ENCODE measurements around the gene BEND6.

The BEND6 gene

GRCh38 chr6:56954403-56955170, at the start of gene BEND6:
Gene BEND6, plus strand, starts transcription at chr6:56955107. Its CDS starts 26,704 bp downstream, at chr6:56981811.
- peak within 1 kb of the TSS; percentile 48 for H3K9ac ChIP-seq (ENCODE audit: low read length)
- peak within 1 kb of the TSS; percentile 33 for H3K4me3 ChIP-seq (ENCODE audit: low read length)
- peaks cover 27% of the 10 kb centered on the region for H3K27me3 ChIP-seq (ENCODE audit: control insufficient read depth, insufficient read depth, low read length)
- peaks cover 12% of the 10 kb centered on the region for H3K4me1 ChIP-seq (ENCODE audit: control insufficient read depth, insufficient read depth, low read length)
- no peaks in the 10 kb centered on the region for H3K9me3 ChIP-seq (ENCODE audit: control insufficient read depth, low read length)
- no peaks in the 10 kb centered on the region for H3K36me3 ChIP-seq (ENCODE audit: control insufficient read depth, insufficient read depth, low read length)

GRCh38 chr6:56905378-56905777, 49.5 kb upstream of the BEND6 start:
- H3K4me3 ChIP-seq (ENCODE audit: low read length): no peak overlapping the region
- no peak overlapping the region for H3K9ac ChIP-seq (ENCODE audit: low read length)
- no peaks in the 10 kb centered on the region for H3K36me3 ChIP-seq (ENCODE audit: control insufficient read depth, insufficient read depth, low read length)
- H3K4me1 ChIP-seq (ENCODE audit: control insufficient read depth, insufficient read depth, low read length): no peaks in the 10 kb centered on the region
- H3K9me3 ChIP-seq (ENCODE audit: control insufficient read depth, low read length): no peaks in the 10 kb centered on the region
- no peaks in the 10 kb centered on the region for H3K27me3 ChIP-seq (ENCODE audit: control insufficient read depth, insufficient read depth, low read length)

GRCh38 chr6:56906752-56907151, 48.2 kb upstream of the BEND6 start:
- Histone ChIP-seq H3K9me3 (ENCODE audit: control insufficient read depth, low read length) (no peaks in the 10 kb centered on the region), H3K4me1 (ENCODE audit: control insufficient read depth, insufficient read depth, low read length) (no peaks in the 10 kb centered on the region), H3K36me3 (ENCODE audit: control insufficient read depth, insufficient read depth, low read length) (no peaks in the 10 kb centered on the region), H3K4me3 (ENCODE audit: low read length) (no peak overlapping the region), H3K27me3 (ENCODE audit: control insufficient read depth, insufficient read depth, low read length) (no peaks in the 10 kb centered on the region), H3K9ac (ENCODE audit: low read length) (no peak overlapping the region)

- no peaks in the 10 kb centered on the region for H3K4me1 ChIP-seq (ENCODE audit: control insufficient read depth, insufficient read depth, low read length)
- no peak overlapping the region for H3K9ac ChIP-seq (ENCODE audit: low read length)
- H3K36me3 ChIP-seq (ENCODE audit: control insufficient read depth, insufficient read depth, low read length): no peaks in the 10 kb centered on the region
Measured at GRCh38 chr6:56909115-56909907, 45.6 kb upstream of the BEND6 start.

GRCh38 chr6:56911847-56912246, 43.1 kb upstream of the BEND6 start:
- Histone ChIP-seq H3K9me3 (ENCODE audit: control insufficient read depth, low read length) (no peaks in the 10 kb centered on the region), H3K36me3 (ENCODE audit: control insufficient read depth, insufficient read depth, low read length) (no peaks in the 10 kb centered on the region), H3K27me3 (ENCODE audit: control insufficient read depth, insufficient read depth, low read length) (no peaks in the 10 kb centered on the region), H3K4me1 (ENCODE audit: control insufficient read depth, insufficient read depth, low read length) (no peaks in the 10 kb centered on the region), H3K9ac (ENCODE audit: low read length) (no peak overlapping the region), H3K4me3 (ENCODE audit: low read length) (no peak overlapping the region)

More at GRCh38 chr6:56909115-56909907, 45.6 kb upstream of the BEND6 start:
- H3K9me3 ChIP-seq (ENCODE audit: control insufficient read depth, low read length): no peaks in the 10 kb centered on the region
- H3K4me3 ChIP-seq (ENCODE audit: low read length): no peak overlapping the region
- H3K27me3 ChIP-seq (ENCODE audit: control insufficient read depth, insufficient read depth, low read length): no peaks in the 10 kb centered on the region

- no peaks in the 10 kb centered on the region for H3K4me1 ChIP-seq (ENCODE audit: control insufficient read depth, insufficient read depth, low read length)
- no peaks in the 10 kb centered on the region for H3K27me3 ChIP-seq (ENCODE audit: control insufficient read depth, insufficient read depth, low read length)
- H3K9me3 ChIP-seq (ENCODE audit: control insufficient read depth, low read length): no peaks in the 10 kb centered on the region
- no peak overlapping the region for H3K9ac ChIP-seq (ENCODE audit: low read length)
- H3K4me3 ChIP-seq (ENCODE audit: low read length): no peak overlapping the region
- no peaks in the 10 kb centered on the region for H3K36me3 ChIP-seq (ENCODE audit: control insufficient read depth, insufficient read depth, low read length)
Measured at GRCh38 chr6:56913285-56914074, 41.4 kb upstream of the BEND6 start.

- H3K9ac ChIP-seq (ENCODE audit: low read length): no peak overlapping the region
- H3K4me1 ChIP-seq (ENCODE audit: control insufficient read depth, insufficient read depth, low read length): no peaks in the 10 kb centered on the region
- no peak overlapping the region for H3K4me3 ChIP-seq (ENCODE audit: low read length)
- no peaks in the 10 kb centered on the region for H3K9me3 ChIP-seq (ENCODE audit: control insufficient read depth, low read length)
- H3K36me3 ChIP-seq (ENCODE audit: control insufficient read depth, insufficient read depth, low read length): no peaks in the 10 kb centered on the region
- no peaks in the 10 kb centered on the region for H3K27me3 ChIP-seq (ENCODE audit: control insufficient read depth, insufficient read depth, low read length)
Measured at GRCh38 chr6:56914798-56915658, 39.9 kb upstream of the BEND6 start.

GRCh38 chr6:56915832-56916231, 39.1 kb upstream of the BEND6 start:
- Histone ChIP-seq H3K27me3 (ENCODE audit: control insufficient read depth, insufficient read depth, low read length) (no peaks in the 10 kb centered on the region), H3K4me1 (ENCODE audit: control insufficient read depth, insufficient read depth, low read length) (no peaks in the 10 kb centered on the region), H3K4me3 (ENCODE audit: low read length) (no peak overlapping the region), H3K36me3 (ENCODE audit: control insufficient read depth, insufficient read depth, low read length) (no peaks in the 10 kb centered on the region), H3K9ac (ENCODE audit: low read length) (no peak overlapping the region), H3K9me3 (ENCODE audit: control insufficient read depth, low read length) (no peaks in the 10 kb centered on the region)

GRCh38 chr6:56916849-56917551, 37.9 kb upstream of the BEND6 start:
- Histone ChIP-seq H3K9ac (ENCODE audit: low read length) (no peak overlapping the region), H3K27me3 (ENCODE audit: control insufficient read depth, insufficient read depth, low read length) (no peaks in the 10 kb centered on the region), H3K4me3 (ENCODE audit: low read length) (no peak overlapping the region), H3K4me1 (ENCODE audit: control insufficient read depth, insufficient read depth, low read length) (no peaks in the 10 kb centered on the region), H3K9me3 (ENCODE audit: control insufficient read depth, low read length) (no peaks in the 10 kb centered on the region), H3K36me3 (ENCODE audit: control insufficient read depth, insufficient read depth, low read length) (no peaks in the 10 kb centered on the region)

GRCh38 chr6:56922645-56923044, 32.3 kb upstream of the BEND6 start:
- H3K4me1 ChIP-seq (ENCODE audit: control insufficient read depth, insufficient read depth, low read length): no peaks in the 10 kb centered on the region
- no peak overlapping the region for H3K9ac ChIP-seq (ENCODE audit: low read length)
- H3K9me3 ChIP-seq (ENCODE audit: control insufficient read depth, low read length): no peaks in the 10 kb centered on the region
- no peak overlapping the region for H3K4me3 ChIP-seq (ENCODE audit: low read length)
- H3K27me3 ChIP-seq (ENCODE audit: control insufficient read depth, insufficient read depth, low read length): no peaks in the 10 kb centered on the region
- no peaks in the 10 kb centered on the region for H3K36me3 ChIP-seq (ENCODE audit: control insufficient read depth, insufficient read depth, low read length)

- Histone ChIP-seq H3K27me3 (ENCODE audit: control insufficient read depth, insufficient read depth, low read length) (no peaks in the 10 kb centered on the region), H3K4me1 (ENCODE audit: control insufficient read depth, insufficient read depth, low read length) (no peaks in the 10 kb centered on the region), H3K9ac (ENCODE audit: low read length) (no peak overlapping the region), H3K4me3 (ENCODE audit: low read length) (no peak overlapping the region), H3K9me3 (ENCODE audit: control insufficient read depth, low read length) (no peaks in the 10 kb centered on the region), H3K36me3 (ENCODE audit: control insufficient read depth, insufficient read depth, low read length) (no peaks in the 10 kb centered on the region)
Measured at GRCh38 chr6:56923565-56923964, 31.3 kb upstream of the BEND6 start.

Data from mucosa of stomach (tissue), 1 donor.